Measurements from ENCODE around the gene DNAJC7. TPM values are rescaled to one million over a fixed set of nuclear protein-coding genes. Genes with fewer than 3 reads are reported as not detected.

DNAJC7 gene
- total RNA-seq, 1 experiment from 2014 or later: 147 TPM

DNA sequence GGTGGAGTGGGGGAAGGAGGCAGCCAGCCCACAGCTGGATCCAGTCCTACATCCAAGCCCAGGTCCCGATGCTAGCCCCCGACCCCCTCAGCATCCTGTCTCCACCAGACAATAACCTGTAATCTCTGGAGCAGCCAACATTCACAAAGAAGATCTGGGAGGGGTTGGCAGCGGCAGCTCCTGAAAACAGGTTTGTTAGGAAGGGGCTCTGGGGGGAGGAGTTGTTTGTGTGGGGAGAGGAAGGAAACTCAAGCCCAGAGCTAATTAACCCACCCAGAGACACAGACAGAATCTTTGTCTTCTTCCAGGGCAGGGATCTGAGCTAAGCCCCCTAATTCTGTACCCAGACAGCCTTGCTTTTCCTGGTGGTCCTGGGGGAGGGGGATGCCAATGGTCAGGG lies 37.8 kb upstream of the DNAJC7 start:
- Histone ChIP-seq H3K4me1 (peaks cover 7% of the 10 kb centered on the region), H3K9me3 (no peaks in the 10 kb centered on the region), H3K27me3 (replicated peaks; ENCODE audit: control insufficient read depth, insufficient read depth, low read length) (no peaks in the 10 kb centered on the region), H3K4me3 (ENCODE audit: low read depth, low read length) (no peak overlapping the region), H3K36me3 (ENCODE audit: control insufficient read depth, insufficient read depth, low read length) (no peaks in the 10 kb centered on the region)
- no peak for DNase-seq
- H3K9me3 Mint-ChIP-seq (ENCODE audit: unreplicated experiment): no peaks in the 10 kb centered on the region
- CTCF ChIA-PET: interaction anchor here (0.8 to 1.0 kb wide), 2 partner anchors 27 to 89 kb away, joined by 3 read pairs; partner anchors contain the start of gene CNP
- no peaks in the 10 kb centered on the region for H3K36me3 Mint-ChIP-seq (ENCODE audit: insufficient read depth, unreplicated experiment)
- H3K4me1 Mint-ChIP-seq (ENCODE audit: low read depth, unreplicated experiment): peaks cover 15% of the 10 kb centered on the region
- no TSS peak for BruUV-seq (replicated peaks)
- H3K27me3 Mint-ChIP-seq (ENCODE audit: insufficient read depth, unreplicated experiment): no peaks in the 10 kb centered on the region
- no peak overlapping the region for H3K4me3 Mint-ChIP-seq (ENCODE audit: unreplicated experiment)
- intact Hi-C loops (cut with micrococcal nuclease; ENCODE audit: unreplicated experiment): no loop called here
- TF ChIP-seq CTCF (IDR thresholded peaks at IDR 0.05; ENCODE audit: insufficient read depth in 1 of 2, low read depth in 1 of 2, low read length in 1 of 2, severe bottlenecking in 1 of 2, unreplicated experiment in 1 of 2): no peak
- POLR2A ChIA-PET: no interaction called here
- no peak overlapping the region for H3K27ac Mint-ChIP-seq (ENCODE audit: unreplicated experiment)

GRCh38 chr17:42053731-42054500 lies 36.7 kb upstream of the DNAJC7 start:
- intact Hi-C loops (cut with micrococcal nuclease; ENCODE audit: unreplicated experiment): no loop called here
- no peak for TF ChIP-seq CTCF (IDR thresholded peaks at IDR 0.05; ENCODE audit: insufficient read depth in 1 of 2, low read depth in 1 of 2, low read length in 1 of 2, severe bottlenecking in 1 of 2, unreplicated experiment in 1 of 2)
- Mint-ChIP-seq H3K4me3 (ENCODE audit: unreplicated experiment) (no peak overlapping the region), H3K36me3 (ENCODE audit: insufficient read depth, unreplicated experiment) (no peaks in the 10 kb centered on the region), H3K27me3 (ENCODE audit: insufficient read depth, unreplicated experiment) (no peaks in the 10 kb centered on the region), H3K27ac (ENCODE audit: unreplicated experiment) (no peak overlapping the region), H3K9me3 (ENCODE audit: unreplicated experiment) (no peaks in the 10 kb centered on the region), H3K4me1 (ENCODE audit: low read depth, unreplicated experiment) (peaks cover 21% of the 10 kb centered on the region)
- no peak overlapping the region for H3K4me3 ChIP-seq (ENCODE audit: low read depth, low read length)
- POLR2A ChIA-PET: no interaction called here
- no peaks in the 10 kb centered on the region for H3K27me3 ChIP-seq (replicated peaks; ENCODE audit: control insufficient read depth, insufficient read depth, low read length)
- no peak for DNase-seq
- CTCF ChIA-PET: interaction anchor here (1.0 kb wide), 1 partner anchor 25 kb away, joined by 3 read pairs; no protein-coding TSS in a partner anchor
- no TSS peak for BruUV-seq (replicated peaks)
- peaks cover 16% of the 10 kb centered on the region for H3K4me1 ChIP-seq
- H3K36me3 ChIP-seq (ENCODE audit: control insufficient read depth, insufficient read depth, low read length): no peaks in the 10 kb centered on the region
- no peaks in the 10 kb centered on the region for H3K9me3 ChIP-seq

GRCh38 chr17:42052346-42052877 lies 35.2 kb upstream of the DNAJC7 start:
- POLR2A ChIA-PET: no interaction called here
- no peaks in the 10 kb centered on the region for H3K27me3 Mint-ChIP-seq (ENCODE audit: insufficient read depth, unreplicated experiment)
- no peak for DNase-seq
- CTCF ChIA-PET: no interaction called here
- Histone ChIP-seq H3K4me1 (peaks cover 16% of the 10 kb centered on the region), H3K36me3 (ENCODE audit: control insufficient read depth, insufficient read depth, low read length) (no peaks in the 10 kb centered on the region), H3K9me3 (no peaks in the 10 kb centered on the region), H3K27me3 (replicated peaks; ENCODE audit: control insufficient read depth, insufficient read depth, low read length) (no peaks in the 10 kb centered on the region), H3K4me3 (ENCODE audit: low read depth, low read length) (no peak overlapping the region)
- no peaks in the 10 kb centered on the region for H3K9me3 Mint-ChIP-seq (ENCODE audit: unreplicated experiment)
- no peak for TF ChIP-seq CTCF (IDR thresholded peaks at IDR 0.05; ENCODE audit: insufficient read depth in 1 of 2, low read depth in 1 of 2, low read length in 1 of 2, severe bottlenecking in 1 of 2, unreplicated experiment in 1 of 2)
- no peak overlapping the region for H3K4me3 Mint-ChIP-seq (ENCODE audit: unreplicated experiment)
- intact Hi-C loops (cut with micrococcal nuclease; ENCODE audit: unreplicated experiment): no loop called here
- no peak overlapping the region for H3K27ac Mint-ChIP-seq (ENCODE audit: unreplicated experiment)
- H3K36me3 Mint-ChIP-seq (ENCODE audit: insufficient read depth, unreplicated experiment): no peaks in the 10 kb centered on the region
- H3K4me1 Mint-ChIP-seq (ENCODE audit: low read depth, unreplicated experiment): peaks cover 26% of the 10 kb centered on the region
- no TSS peak for BruUV-seq (replicated peaks)

Data from Caco-2 (cell line).